HG03060 (cell line): ENCODE measurements around the gene RASGRF2.

Source experiments
- ATAC-seq: cut with Tn5 transposase; IDR thresholded peaks from one replicate; pipeline ENCODE4 v1.9.1; 2021; ENCODE audit warnings: low read depth, moderate number of reproducible peaks; ENCODE audit not compliant: unreplicated experiment

RASGRF2 gene

DNA sequence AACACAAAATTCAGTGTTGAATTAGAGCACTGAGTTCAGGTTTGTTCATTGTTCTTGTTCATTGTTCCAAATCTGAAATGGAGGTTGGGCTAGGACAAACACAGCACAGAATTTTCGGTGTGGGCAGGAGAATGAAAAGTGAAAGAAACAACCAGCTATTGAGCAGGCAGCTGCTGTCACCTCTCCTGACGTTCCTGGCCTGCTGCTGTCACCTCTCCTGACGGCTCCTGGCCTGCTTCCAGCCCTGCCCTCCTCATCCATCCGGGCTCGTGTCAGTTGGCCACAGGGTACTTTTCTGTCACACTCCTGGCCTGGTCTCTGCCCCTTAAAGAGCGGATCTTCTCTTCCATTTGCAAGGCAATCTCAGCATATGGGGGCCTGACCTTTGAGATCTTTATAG, 227.7 kb downstream of the RASGRF2 start:
- no peak for ATAC-seq

DNA sequence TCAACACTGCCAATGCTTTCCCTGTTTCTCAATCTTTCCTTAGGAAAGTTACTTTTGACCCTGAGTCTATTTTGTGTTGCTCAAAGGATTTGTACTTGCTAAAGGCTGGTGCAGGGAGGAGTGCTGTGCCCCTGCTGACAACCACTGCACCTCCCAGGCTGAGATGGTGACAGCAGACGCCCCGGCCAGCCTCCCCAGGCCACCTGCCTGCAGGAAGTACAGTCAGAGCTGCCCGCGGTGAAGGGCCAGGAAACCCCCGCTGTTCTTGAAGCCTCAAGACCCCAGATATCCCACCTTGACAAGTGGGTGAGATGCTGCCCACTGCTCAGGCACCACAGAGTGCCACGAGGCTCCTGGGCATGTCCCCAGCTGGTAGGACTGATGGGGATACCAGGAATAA, 228.8 kb downstream of the RASGRF2 start:
- ATAC-seq = no peak

DNA sequence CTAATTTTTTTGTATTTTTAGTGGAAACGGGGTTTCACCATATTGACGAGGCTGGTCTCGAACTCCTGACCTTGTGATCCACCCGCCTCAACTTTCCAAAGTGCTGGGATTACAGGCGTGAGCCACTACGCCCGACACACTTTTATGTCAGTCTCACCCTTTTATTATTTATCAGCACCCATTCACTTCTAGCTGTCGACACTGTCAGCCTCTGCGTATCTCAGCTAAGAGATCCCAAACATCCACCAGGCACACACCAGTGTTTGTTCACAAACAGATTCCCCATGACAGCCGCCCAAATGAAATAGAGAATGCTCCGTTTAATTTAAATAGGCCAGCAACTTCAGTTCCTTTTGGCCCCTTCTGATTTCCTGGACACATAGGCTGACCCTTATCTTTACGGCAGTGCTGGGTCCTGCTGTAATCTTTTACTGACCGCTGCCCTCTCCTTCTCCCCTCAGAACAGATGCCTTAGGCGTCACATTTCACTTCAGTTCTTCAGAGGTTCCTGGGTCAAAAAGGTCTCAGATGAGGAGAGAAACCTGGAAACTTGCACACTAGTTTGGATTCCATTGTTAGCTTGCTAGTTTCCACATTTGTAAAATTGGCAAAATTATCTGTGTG, 229.8 kb downstream of the RASGRF2 start:
- ATAC-seq = no peak

DNA sequence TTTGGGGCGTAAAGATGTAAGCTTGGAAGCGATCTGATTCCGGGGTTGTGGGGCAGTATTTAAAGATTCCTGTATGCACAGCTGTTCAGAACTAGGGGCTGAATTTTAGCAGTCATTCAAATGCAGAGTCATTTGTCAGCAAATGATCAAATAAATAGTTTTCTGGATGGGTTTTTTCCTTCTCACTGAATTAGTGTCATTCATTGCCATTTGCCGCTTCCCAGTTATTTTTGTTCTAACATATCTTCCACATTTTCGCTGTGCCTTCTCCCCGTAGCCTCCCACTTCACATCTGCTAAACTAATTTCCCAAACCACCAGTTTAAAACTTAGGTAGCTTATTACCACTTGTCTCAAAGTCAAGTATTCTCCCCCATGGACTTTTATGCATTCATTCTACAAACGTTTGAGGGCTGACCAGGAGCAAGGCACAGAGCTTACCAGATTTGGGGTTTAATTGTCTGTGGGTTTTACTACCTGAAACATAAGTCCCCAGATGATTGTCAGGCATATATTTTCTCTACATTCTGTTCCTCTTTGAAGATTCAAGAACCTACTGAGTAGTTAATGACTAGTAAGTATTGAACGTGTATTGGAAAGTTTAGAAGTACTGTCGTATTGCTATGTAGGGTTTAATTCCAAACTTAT, 231.7 kb downstream of the RASGRF2 start:
- ATAC-seq = no peak

DNA sequence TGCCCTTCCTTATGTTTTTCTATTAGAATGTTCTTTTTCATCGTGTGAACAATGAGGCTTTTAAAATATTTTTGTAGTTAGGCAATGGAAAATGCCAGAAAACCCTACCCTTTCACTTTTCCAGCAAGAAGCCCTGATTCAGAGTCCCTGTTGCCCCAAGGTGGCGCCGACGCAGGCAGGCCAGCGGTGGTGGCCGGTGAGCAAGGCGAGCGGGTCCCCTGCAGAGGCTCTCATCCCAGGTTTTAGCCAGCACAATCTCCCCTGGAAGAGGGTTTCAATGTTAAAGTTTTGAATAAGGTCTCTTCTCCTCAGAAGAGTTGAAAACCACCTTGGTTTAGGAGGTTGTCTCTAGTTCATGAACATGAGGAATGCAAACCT, 232.2 kb downstream of the RASGRF2 start:
- ATAC-seq = no peak

DNA sequence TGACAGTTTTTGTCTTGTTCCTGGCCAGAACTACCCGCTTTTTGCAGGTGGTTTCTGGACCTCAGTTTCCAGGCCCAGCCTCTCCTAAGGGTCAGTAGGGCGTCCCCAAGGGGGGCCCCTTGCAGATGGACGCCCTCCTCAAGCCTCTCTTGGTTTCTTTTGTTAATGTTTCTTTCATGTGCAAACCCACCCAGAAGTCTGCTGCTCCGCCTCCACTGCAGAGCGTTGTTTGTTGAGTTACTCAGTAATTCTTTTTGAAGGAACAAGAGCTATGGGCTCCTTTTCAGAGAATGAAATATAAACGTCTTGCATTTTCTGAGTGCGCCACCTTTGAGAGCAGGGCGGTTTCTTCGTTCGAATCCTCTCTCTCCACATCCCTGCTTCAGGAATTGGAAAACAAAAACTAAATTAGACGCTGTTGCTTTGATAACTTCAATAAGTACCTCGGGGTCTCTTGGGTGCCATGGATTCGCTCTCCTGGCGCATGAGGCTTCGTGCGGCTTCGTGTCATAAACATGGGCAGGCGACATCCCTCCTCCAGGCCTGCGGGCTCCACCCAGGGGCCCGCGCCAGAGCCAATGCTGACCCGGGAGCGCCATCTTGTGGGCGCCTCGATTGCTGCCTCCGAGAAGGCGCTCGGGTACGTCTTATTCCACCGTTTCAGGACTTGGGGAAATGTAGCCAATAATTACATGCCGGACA, 234.6 kb downstream of the RASGRF2 start:
- no peak for ATAC-seq

DNA sequence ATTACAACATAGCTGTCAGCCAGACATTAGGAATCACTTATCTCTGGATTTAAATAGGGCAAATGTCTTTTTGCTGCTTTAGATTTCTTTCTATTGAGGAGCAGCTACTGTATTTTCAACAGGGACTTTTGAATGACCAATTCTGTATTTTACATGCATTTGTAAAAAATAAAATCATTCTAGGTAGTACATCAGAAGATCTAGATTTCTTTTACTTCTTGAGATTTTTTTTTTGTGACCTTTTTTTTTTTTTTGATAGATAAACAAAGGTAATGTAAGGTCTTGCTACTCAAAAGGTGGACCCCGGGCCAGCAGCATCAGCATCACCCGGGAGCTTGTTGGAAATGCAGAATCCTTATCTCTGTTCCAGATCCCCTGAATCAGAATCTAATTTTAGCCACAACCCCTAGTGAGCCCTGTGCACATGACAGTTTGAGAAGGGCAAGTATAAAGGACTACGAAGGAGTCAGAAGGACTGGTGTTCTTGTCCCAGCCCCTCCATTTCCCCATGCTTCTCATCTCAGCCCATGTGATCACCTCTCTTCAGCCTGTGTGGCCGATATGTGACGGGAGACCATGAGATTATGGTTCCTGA, 235.3 kb downstream of the RASGRF2 start:
- no peak for ATAC-seq

DNA sequence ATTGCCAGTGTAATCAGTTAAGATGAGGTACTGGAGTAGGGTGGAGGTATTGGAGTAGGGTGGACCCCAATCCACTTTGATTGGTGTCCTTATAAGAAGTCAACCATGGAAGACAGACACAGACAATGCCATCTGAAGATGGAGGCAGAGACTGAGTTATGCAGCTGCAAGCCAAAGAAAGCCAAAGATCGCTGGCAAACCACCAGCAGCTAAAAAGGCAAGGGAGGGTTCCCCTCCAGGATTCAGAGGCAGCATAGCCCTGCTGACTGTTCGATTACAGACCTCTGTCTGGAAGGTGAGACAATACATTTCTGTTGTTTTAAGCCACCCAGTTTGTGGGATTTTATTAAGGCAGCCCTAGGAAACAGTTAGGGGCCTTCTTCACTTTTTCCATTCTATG, 242.5 kb downstream of the RASGRF2 start:
- ATAC-seq = no peak

DNA sequence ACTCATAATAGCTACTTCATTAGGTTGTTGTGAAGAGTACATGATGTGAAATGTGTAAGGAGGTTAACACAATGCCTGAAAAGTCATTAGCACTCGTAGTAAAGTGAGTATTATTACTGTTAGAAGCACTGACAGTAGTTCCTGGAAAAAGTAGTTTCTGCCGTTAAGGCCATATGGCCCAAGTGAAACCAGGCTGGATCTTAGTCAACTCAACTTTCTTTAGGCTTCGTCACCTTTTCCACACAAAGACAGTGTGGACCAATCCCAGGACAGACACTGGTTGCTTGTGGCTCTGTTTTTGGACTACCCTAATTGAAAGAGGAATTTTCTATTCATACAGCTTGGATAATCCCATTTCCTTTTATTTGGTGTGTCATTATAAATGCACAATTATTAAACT, 243.6 kb downstream of the RASGRF2 start:
- no peak for ATAC-seq

DNA sequence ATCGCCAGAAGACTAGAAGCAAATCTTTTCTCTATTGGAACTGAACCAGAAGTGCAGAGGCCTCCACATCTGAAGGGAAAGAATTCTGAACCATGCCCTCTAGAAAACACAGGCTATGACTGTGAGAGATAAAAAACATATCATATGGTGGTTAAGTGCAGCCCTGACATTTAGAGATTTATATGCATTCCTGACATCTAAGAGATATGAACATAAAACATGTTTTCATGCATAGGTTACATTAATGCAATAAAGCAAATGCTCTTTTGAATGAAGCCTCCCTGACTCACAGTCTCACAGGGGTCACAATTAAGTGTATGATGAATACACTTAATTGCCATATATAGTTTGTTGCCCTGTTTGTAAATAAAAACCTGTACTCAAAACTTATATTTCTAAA, 244.0 kb downstream of the RASGRF2 start:
- ATAC-seq = no peak

DNA sequence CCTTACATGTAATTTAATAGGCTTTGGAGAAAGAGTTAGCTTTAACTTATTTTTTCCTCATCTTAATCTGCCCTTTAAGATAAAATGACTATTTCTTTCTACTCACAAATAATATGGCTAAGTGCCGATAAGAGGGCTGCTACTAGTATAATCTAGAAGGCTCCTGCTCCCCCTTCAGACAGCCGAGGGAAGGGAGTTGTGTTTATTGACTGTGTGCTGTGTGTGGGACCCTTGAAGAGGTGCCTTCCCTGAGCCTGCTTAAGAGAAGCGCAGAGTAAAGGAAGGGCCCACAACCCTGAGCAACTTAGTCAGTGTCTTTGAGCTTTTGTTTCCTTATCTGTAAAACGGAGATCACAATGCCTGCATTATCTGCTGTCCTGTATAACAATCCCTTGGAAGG, 244.9 kb downstream of the RASGRF2 start:
- ATAC-seq = no peak

DNA sequence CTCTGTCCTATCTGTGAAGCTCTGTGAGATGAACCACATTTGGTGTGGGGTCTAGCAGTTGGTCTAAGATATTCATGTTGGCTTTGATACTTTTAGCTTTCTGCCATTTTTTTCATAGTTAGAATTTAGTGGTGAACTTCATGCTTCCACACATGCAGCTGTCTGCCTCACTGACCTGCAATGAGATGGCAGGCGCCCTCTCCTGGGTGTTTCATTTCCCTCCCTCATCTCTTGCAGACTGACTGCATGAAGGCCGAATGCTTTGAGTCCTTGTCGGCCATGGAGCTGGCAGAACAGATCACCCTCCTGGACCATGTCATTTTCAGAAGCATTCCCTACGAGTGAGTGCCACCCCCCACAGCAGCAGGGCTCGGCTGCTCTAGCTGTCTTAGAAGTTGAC, 246.8 kb downstream of the RASGRF2 start:
- no peak for ATAC-seq

DNA sequence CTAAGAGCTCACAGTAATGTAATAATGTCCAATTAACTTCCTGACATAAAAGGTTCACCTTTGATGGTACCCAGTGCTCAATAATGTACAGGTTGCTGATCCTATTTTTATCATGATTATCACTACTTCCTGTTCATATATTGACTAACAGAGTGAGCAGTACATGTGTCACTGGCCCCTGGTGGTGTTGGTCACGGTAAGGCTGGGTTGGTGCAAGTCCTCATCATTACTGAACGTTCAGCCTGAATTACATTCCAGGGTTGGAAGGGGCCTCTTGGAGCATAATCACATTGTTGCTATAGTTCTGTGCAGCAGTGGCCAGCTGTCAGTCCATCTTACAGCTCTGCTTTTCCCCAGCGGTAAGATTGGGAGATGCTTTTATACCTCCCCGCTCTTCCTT, 248.7 kb downstream of the RASGRF2 start:
- no peak for ATAC-seq

DNA sequence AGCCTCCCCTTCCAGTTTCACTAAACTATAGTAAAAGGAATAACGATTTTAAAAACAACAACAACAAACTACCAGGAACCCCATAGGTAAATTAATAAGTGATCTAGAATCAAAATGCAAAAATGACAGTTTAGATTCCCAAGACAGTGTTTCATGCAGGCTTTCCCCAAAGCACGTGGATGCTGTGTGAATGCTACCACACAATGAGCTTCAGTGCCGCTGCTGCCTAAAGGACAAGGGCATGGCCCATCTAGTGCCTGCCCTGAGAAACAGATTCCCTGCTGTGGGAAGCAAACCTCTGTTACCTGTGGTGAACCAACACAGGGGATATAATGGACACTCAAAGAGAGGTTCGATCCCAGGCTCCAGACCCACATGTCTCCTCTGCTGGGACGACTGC, 249.2 kb downstream of the RASGRF2 start:
- ATAC-seq = no peak

DNA sequence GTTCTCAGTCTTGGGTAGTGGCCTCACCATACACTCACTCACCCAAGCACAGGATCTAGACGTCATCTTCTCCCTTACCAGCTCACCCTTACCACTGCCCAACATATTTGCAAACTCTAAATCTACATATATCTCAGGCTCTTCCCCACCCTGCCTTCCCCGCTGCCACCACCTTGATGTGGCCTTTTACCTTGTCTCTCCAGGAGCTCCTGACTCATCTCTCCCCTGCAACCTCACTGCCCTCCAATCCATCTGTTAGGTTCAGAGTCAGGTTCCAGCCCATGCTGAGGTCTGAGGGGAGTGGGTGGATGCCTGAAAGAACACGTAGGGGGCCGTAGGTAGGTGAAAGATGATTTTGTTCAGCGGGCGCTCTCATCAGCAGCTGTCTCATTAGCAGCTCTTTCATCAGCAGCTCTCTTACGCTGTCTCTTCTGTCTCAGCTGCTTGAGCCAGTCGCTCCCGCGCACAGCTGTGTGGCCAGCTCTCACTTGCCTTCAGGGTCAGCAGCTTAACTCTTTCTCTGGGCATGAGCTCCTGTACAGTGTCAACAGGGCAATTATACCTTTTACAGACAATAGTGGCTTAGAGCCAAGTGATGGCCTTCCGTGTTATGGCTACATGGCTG, 249.8 kb downstream of the RASGRF2 start:
- no peak for ATAC-seq

DNA sequence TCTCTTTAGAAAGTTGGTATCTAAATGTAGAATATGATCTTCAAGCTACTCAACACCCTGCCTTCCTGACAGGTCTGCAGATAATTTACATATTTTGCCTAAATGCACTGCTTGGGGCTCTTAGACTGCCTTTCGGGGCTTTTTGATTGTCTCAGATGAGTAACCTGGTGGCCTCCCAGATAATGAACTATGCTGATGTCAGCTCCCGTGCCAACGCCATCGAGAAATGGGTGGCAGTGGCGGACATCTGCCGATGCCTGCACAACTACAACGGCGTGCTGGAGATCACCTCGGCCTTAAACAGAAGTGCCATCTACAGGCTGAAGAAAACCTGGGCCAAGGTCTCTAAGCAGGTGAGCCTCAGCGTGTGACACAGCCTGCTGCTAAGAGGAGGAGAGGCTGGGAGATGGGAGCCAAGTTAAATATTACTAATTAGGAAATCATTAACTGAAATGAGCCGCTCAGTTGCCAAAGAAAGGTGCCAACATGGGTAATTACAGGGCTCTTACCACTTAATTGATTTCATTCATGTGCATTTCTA, 252.1 kb downstream of the RASGRF2 start:
- peak; percentile 37 for ATAC-seq

DNA sequence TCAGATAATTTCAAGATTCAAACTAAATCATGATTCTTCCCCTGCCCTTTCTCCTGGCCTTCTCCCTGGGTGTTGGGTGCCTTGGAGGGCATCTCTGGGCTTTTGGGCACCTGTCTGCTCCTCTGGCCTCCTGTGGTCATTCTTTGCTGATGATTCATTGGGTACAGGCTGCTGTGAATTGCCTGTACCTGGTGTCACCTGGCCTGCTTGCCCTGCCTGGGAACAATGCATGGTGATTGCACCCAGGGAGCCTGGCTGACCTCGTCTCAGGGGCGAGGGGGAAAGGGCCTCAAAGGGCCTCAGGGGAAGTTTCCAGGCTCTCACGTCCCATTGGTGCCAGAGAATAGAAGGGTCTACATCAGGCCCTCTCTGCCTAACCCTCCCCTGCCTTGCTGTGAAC, 252.9 kb downstream of the RASGRF2 start:
- ATAC-seq = no peak

DNA sequence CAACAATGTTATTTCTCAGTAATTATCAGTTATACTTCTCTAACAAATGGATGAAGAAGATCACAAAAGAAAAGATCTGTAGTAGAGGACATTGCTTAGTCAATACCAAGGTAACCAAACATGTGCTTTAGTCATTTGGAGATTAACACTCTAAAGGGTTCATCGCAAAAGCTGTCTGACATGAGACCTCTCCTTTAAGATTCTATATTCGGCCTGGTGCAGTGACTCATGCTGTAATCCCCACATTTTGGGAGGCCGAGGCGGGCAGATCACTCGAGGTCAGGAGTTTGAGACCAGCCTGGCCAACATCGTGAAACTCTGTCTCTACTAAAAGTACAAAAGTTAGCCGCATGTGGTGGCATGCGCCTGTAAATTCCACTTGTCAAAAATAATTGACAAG, 254.7 kb downstream of the RASGRF2 start:
- no peak for ATAC-seq

DNA sequence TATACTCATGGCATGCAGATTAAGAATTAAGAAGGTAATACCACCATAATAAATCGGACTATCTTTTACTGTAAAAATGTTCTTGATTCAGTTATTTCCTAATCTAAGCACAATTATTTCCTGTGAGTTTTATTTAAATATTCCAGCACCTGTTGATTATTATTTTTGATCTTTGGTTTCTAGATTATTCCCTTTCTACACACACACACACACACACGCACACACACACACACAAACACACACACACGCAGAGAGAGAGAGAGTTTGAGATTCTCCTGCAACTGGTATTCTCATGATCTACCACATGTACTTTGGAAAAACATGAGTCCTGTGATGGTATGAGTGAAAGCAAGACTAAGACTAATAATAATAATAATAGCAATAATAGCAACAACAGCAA, 256.0 kb downstream of the RASGRF2 start:
- ATAC-seq = no peak

DNA sequence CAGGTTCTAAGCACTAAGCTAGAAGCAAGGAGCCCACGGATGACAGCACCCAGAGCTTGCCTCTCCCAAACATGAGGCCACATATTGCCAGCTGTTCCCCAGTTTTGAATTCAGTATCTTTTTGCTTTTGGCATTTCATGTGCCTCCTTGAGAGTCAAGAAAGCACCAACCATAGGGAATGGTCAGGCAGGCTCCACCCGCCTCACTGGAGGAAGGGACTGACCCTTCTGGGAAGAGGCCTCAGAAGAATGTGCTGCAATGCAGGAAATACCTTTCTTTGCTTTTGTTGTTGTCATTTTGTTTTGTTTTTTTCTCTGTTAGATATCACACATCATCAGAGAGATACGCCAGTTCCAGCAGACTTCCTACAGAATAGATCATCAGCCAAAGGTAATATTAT, 259.2 kb downstream of the RASGRF2 start:
- ATAC-seq = no peak

DNA sequence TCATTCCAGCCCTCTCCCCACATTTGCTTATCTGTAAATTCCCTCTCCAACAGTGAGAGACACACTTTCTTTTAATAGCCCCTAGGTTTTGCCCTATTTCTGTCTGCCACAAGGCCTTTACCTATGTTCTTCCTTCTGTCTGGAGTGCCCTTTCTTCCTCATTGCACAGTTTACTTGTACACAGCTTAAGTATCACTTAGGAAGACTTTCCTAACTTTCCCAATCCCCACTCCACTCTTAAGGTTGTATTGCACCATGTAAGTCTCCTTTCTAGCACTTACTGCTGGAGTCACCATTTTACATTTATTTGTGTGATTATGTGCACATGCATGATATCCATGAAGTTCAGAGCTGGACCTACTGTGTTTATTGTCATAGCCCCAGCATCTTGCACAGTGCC, 262.1 kb downstream of the RASGRF2 start:
- ATAC-seq = no peak
